ENCODE results near the gene TAS2R14.

GRCh38 chr12:10982244-10982643 is 43.2 kb upstream of the TAS2R14 start:
- TF ChIP-seq CTCF (conservative IDR thresholded peaks at IDR 0.05; ENCODE audit: low read length) (no peak), EZH2phosphoT487 (IDR thresholded peaks at IDR 0.05; ENCODE audit: borderline replicate concordance, low read depth, low read length) (no peak)
